Measurements from ENCODE around the gene PSMD2.

Gene PSMD2

DNA sequence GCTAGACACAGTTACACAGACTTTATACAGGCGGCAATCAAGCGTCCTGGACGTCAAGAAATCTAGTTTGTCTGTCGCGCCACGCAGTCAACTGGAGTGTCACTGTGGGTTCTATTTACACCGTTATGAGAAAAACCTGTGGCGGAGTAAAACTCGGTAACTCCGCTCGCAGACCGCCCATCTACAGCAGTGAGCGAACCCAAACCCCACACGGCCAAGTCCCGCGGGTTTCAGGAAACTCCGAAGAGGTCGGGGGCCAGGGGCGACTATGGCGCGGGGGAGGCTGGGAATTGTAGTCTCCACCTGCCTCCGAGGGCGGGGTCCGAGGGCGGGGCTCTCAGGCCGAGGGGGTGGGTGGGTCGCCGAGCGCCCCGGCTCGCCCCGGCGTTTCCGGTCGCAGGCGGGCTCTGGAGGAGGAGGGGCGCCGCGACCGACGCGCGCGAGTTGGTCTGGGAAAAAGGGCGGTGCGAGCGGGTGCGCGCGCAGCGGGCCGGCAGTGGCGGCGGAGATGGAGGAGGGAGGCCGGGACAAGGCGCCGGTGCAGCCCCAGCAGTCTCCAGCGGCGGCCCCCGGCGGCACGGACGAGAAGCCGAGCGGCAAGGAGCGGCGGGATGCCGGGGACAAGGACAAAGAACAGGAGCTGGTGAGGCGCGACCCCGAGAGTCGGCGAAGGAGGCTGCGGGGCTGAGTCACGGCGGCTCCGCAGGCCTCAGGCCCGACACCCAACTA, at the start of gene PSMD2:
Gene PSMD2, plus strand, starts transcription at position 483 of the 729 bp plus-strand sequence. Its CDS starts 26 bp downstream, at position 509.
- H3K27ac ChIP-seq (ENCODE audit: low read length): peak within 1 kb of the TSS; percentile 85

DNA sequence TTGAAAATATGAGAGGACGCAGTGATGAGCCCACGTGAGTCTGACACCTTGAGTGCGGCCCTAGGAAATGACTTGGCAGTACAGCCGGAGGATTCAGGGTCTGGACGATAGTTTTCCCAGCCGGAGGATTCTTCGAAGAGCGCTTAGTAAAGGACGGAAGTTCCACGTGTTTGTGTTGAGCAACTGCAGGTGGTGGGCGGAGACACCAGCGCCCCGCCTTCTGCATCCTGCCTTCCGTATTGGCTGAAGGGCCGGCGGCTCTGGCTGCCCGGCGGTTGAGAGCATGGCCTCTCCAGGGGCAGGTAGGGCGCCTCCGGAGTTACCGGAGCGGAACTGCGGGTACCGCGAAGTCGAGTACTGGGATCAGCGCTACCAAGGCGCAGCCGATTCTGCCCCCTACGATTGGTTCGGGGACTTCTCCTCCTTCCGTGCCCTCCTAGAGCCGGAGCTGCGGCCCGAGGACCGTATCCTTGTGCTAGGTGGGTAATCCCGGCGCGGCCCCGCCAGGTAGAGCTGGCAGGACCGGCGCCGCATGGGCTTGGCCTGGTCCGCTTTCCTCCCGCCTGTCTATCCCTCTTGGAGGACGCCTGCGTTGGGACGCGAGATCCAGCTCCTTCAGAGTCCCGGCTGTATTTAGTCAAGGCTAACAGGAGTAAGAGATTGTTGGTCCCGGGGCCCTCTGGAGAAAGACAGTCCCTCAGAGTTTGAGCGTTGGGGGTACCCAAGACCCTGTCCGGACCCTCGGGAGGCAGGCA, 49.5 kb upstream of the PSMD2 start, which contains the start of gene EEF1AKMT4:
Gene EEF1AKMT4, plus strand, starts transcription at position 261 of the 755 bp plus-strand sequence. Its CDS starts 23 bp downstream, at position 284.
- Histone ChIP-seq H3K4me3 (ENCODE audit: low read depth in 1 of 2, low read length in 2 of 2) (peak within 1 kb of the TSS; percentile 98 to 100), H3K9me3 (ENCODE audit: control insufficient read depth in 1 of 2, low read length in 2 of 2) (no peaks in the 10 kb centered on the region), H3K4me1 (ENCODE audit: control insufficient read depth in 1 of 2, insufficient read depth in 2 of 2, low read length in 2 of 2) (peaks cover 0 to 10% of the 10 kb centered on the region in 2 donors), H3K27ac (ENCODE audit: low read length) (peak within 1 kb of the TSS; percentile 95), H3K36me3 (ENCODE audit: control insufficient read depth in 1 of 2, insufficient read depth in 2 of 2, low read length in 2 of 2) (peaks cover 10 to 12% of the 10 kb centered on the region in 2 donors), H3K27me3 (ENCODE audit: low read depth, low read length) (no peaks in the 10 kb centered on the region)

More for the DNA sequence above, at the start of gene PSMD2:
- peak within 1 kb of the TSS; percentile 79 to 97 for H3K4me3 ChIP-seq (ENCODE audit: low read depth in 1 of 2, low read length in 2 of 2)
- peaks cover 0 to 14% of the 10 kb centered on the region in 2 donors for H3K4me1 ChIP-seq (ENCODE audit: control insufficient read depth in 1 of 2, insufficient read depth in 2 of 2, low read length in 2 of 2)
- peaks cover 36 to 45% of the 10 kb centered on the region in 2 donors for H3K36me3 ChIP-seq (ENCODE audit: control insufficient read depth in 1 of 2, insufficient read depth in 2 of 2, low read length in 2 of 2)
- H3K9me3 ChIP-seq (ENCODE audit: control insufficient read depth in 1 of 2, low read length in 2 of 2): no peaks in the 10 kb centered on the region
- H3K27me3 ChIP-seq (ENCODE audit: low read depth, low read length): no peaks in the 10 kb centered on the region

DNA sequence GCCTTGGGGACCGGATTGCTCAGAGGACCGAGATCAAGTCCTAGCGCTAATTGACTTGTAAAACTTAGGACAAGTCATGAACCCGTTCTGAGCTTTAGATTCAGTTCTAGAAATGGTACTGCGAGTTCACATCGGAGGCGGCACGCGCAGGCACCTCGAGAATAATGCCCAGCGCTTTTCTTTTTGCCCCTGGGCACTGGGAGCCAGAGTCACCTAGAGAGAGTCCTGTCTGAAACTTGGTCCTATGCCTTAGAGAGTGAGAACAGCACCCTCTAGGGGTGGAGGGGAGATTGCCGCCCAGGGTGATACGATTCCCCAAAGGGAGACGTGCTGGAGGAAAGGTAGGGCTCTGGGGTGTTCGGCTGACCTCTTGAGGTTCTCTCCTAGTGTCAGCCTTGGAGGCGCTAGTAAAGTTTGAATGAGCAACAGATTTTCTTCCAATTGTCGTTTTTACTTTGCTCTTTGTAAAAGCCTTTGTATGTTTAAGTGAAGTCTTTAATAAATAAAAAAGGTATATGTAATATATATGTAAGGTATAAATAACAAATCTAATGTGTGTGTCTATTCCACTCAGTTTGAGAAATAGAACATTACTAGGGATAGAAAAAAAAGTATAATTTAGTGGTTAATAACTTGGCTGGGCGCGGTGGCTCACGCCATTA, 48.7 kb upstream of the PSMD2 start:
- Histone ChIP-seq H3K27me3 (ENCODE audit: low read depth, low read length) (no peaks in the 10 kb centered on the region), H3K4me1 (ENCODE audit: control insufficient read depth in 1 of 2, insufficient read depth in 2 of 2, low read length in 2 of 2) (peaks cover 0 to 10% of the 10 kb centered on the region in 2 donors), H3K36me3 (ENCODE audit: control insufficient read depth in 1 of 2, insufficient read depth in 2 of 2, low read length in 2 of 2) (peaks cover 2 to 5% of the 10 kb centered on the region in 2 donors), H3K27ac (ENCODE audit: low read length) (peak overlapping the region; percentile 69), H3K4me3 (ENCODE audit: low read depth in 1 of 2, low read length in 2 of 2) (peak overlapping the region; percentile 98 to 100), H3K9me3 (ENCODE audit: control insufficient read depth in 1 of 2, low read length in 2 of 2) (no peaks in the 10 kb centered on the region)

DNA sequence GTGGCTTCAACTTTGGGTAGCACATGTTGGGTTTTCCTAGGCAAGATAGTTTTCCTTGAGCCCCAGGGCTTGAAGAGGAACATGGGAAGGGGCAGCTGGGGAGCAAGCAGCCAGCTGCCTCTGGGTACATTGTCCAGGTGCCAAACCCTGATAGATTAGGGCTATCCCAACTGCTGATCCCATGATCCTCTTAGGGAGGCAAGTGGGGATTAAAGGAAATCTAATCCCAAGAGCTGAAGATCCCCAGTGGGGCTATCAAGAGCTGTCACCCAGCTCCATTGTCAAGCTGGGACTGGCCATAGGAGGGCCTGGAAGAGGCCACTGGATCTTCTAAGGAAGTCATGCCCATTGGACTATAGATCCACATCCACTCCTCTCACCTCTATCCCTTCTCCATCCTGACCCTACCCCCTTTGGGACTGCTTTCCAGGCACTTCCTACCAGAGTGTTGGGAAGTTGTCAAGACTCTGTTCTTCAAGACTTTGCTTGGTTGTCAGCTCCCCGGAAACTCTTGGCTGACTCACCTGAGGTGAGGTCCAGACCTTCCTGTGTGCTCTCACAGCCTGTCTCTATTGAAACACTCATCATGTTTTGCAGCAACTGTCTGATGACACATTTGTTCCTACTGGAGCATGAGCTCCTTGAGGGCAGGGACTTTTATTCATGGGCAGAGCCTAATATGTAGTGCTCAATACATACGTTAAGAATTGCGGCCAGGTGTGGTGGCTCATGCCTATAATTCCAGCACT, 43.6 kb upstream of the PSMD2 start:
- Histone ChIP-seq H3K9me3 (ENCODE audit: control insufficient read depth in 1 of 2, low read length in 2 of 2) (no peaks in the 10 kb centered on the region), H3K27ac (ENCODE audit: low read length) (no peak overlapping the region), H3K27me3 (ENCODE audit: low read depth, low read length) (peaks cover 17% of the 10 kb centered on the region), H3K4me3 (ENCODE audit: low read depth in 1 of 2, low read length in 2 of 2) (no peak overlapping the region), H3K4me1 (ENCODE audit: control insufficient read depth in 1 of 2, insufficient read depth in 2 of 2, low read length in 2 of 2) (peaks cover 2 to 10% of the 10 kb centered on the region in 2 donors), H3K36me3 (ENCODE audit: control insufficient read depth in 1 of 2, insufficient read depth in 2 of 2, low read length in 2 of 2) (peaks cover 0 to 8% of the 10 kb centered on the region in 2 donors)

DNA sequence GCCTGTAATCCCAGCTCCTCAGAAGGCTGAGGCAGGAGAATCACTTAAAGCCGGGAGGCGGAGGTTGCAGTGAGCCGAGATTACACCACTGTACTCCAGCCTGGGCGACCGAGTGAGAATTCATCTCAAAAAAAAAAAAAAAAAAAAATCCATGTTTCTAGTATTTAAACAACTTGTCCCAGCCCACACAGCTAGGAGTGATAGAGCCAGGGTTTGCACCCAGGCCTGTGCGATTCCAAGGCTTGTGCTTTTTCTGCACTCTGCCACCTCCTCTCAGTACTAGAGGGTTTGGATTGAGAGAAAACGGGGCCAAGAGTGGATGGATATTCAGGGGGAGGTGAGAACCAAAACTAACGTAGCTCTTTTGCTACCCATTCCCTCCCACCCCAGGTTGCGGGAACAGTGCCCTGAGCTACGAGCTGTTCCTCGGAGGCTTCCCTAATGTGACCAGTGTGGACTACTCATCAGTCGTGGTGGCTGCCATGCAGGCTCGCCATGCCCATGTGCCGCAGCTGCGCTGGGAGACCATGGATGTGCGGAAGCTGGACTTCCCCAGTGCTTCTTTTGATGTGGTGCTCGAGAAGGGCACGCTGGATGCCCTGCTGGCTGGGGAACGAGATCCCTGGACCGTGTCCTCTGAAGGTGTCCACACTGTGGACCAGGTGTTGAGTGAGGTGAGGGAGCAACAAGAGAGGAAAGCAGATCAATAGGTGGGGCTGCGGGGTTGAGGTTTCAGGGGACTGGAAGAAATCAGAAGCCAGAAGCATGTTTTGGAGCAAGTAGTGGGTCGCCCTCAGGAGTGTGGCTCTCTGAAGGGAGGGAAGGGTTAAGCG, 41.7 kb upstream of the PSMD2 start:
- Histone ChIP-seq H3K4me1 (ENCODE audit: control insufficient read depth in 1 of 2, insufficient read depth in 2 of 2, low read length in 2 of 2) (peaks cover 8 to 26% of the 10 kb centered on the region in 2 donors), H3K36me3 (ENCODE audit: control insufficient read depth in 1 of 2, insufficient read depth in 2 of 2, low read length in 2 of 2) (peaks cover 0 to 8% of the 10 kb centered on the region in 2 donors), H3K9me3 (ENCODE audit: control insufficient read depth in 1 of 2, low read length in 2 of 2) (no peaks in the 10 kb centered on the region), H3K27me3 (ENCODE audit: low read depth, low read length) (peaks cover 23% of the 10 kb centered on the region), H3K27ac (ENCODE audit: low read length) (no peak overlapping the region), H3K4me3 (ENCODE audit: low read depth in 1 of 2, low read length in 2 of 2) (no peak overlapping the region)

DNA sequence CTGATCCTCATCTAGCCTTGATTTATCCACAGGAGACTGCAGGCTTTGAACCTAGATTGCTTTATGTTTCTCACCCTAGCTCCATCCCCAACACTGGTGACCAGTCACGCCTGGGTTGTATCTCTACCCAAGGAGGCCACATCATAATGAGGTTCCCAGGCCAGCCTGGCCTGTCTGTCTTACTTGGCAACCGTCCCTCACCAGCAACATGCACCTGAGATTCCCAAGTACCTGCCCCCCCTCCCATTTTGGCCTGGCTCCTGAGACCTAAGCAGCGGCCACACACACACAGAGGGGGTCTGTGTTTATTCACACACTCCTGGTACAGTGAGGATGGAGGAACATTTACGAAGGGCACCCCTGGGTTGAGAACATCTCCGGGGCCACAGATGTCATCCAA, 40.1 kb upstream of the PSMD2 start:
- peaks cover 8 to 31% of the 10 kb centered on the region in 2 donors for H3K4me1 ChIP-seq (ENCODE audit: control insufficient read depth in 1 of 2, insufficient read depth in 2 of 2, low read length in 2 of 2)
- H3K27me3 ChIP-seq (ENCODE audit: low read depth, low read length): peaks cover 30% of the 10 kb centered on the region
- H3K36me3 ChIP-seq (ENCODE audit: control insufficient read depth in 1 of 2, insufficient read depth in 2 of 2, low read length in 2 of 2): peaks cover 0 to 8% of the 10 kb centered on the region in 2 donors
- H3K9me3 ChIP-seq (ENCODE audit: control insufficient read depth in 1 of 2, low read length in 2 of 2): no peaks in the 10 kb centered on the region
- no peak overlapping the region for H3K4me3 ChIP-seq (ENCODE audit: low read depth in 1 of 2, low read length in 2 of 2)
- no peak overlapping the region for H3K27ac ChIP-seq (ENCODE audit: low read length)

DNA sequence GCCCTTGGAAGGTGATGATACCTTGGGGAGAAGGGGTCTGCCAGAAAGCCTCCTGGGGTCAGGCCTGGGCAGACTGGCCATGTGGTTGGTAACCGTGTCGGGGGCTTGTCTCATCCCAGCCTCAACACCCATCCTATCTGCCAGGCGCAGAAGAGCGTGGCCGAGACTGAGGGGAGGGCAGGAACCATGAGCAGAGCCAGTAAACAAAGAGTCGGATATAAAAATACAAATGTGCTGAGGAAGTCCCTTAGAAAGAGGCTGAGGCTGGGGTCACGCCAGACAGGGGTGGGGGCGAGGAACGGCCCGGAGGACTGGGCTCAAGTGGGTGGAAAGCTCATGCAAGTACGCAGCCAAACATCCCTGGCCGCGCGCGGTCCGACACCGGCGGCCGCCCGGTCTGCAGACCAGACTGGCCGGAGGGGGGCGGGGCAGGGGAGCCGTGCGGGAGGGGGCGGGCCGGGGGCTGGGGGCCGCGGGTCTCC, 39.6 kb upstream of the PSMD2 start:
- Histone ChIP-seq H3K36me3 (ENCODE audit: control insufficient read depth in 1 of 2, insufficient read depth in 2 of 2, low read length in 2 of 2) (peaks cover 0 to 8% of the 10 kb centered on the region in 2 donors), H3K4me3 (ENCODE audit: low read depth in 1 of 2, low read length in 2 of 2) (no peak overlapping the region), H3K27ac (ENCODE audit: low read length) (no peak overlapping the region), H3K4me1 (ENCODE audit: control insufficient read depth in 1 of 2, insufficient read depth in 2 of 2, low read length in 2 of 2) (peaks cover 8 to 31% of the 10 kb centered on the region in 2 donors), H3K27me3 (ENCODE audit: low read depth, low read length) (peaks cover 30% of the 10 kb centered on the region), H3K9me3 (ENCODE audit: control insufficient read depth in 1 of 2, low read length in 2 of 2) (no peaks in the 10 kb centered on the region)

DNA sequence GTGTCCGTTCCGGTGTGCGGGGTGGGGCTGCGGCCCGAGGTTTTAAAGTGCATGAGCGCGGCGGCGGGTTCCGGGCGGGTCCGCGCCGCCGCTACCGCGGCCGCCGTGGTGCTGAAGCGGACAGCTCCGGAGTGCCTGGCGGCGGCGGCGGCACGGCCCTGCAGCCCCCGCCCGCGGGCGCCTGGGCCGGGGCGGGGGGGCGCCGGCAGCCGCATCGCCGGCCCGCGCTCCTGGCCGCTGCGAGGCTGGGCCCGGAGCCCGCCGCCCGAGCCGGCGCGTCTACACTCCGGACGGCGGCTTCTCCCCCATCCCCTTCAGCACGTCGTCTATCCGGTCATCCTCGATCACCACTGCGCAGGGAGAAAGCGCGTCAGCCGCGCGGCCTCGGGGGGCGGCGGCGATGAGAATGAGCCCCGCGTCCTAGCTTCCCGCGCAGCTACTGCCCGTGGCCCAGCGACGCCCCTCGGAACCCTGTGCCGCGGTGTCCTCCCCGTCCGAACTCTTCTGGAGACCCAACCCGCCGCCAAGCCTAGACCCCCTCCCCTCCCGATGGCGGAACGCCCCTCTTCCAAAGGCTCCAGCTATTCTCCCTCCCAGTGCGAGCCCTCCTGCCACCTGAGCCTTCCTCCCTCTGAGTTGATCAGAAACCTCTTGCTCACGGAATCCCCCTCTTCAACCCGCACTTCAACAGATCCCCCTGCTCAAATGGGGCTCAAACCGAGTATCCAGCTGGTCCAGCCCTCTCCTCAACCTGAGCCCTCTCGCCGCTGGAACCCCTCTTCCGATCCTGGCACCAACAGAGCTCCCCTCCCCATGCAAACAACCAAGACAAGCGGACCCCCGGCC, 38.9 kb upstream of the PSMD2 start:
- Histone ChIP-seq H3K4me3 (ENCODE audit: low read depth in 1 of 2, low read length in 2 of 2) (peak overlapping the region in 1 of 2 donors; percentile 59), H3K4me1 (ENCODE audit: control insufficient read depth in 1 of 2, insufficient read depth in 2 of 2, low read length in 2 of 2) (peaks cover 8 to 31% of the 10 kb centered on the region in 2 donors), H3K36me3 (ENCODE audit: control insufficient read depth in 1 of 2, insufficient read depth in 2 of 2, low read length in 2 of 2) (peaks cover 0 to 8% of the 10 kb centered on the region in 2 donors), H3K27me3 (ENCODE audit: low read depth, low read length) (peaks cover 30% of the 10 kb centered on the region), H3K9me3 (ENCODE audit: control insufficient read depth in 1 of 2, low read length in 2 of 2) (no peaks in the 10 kb centered on the region), H3K27ac (ENCODE audit: low read length) (no peak overlapping the region)

DNA sequence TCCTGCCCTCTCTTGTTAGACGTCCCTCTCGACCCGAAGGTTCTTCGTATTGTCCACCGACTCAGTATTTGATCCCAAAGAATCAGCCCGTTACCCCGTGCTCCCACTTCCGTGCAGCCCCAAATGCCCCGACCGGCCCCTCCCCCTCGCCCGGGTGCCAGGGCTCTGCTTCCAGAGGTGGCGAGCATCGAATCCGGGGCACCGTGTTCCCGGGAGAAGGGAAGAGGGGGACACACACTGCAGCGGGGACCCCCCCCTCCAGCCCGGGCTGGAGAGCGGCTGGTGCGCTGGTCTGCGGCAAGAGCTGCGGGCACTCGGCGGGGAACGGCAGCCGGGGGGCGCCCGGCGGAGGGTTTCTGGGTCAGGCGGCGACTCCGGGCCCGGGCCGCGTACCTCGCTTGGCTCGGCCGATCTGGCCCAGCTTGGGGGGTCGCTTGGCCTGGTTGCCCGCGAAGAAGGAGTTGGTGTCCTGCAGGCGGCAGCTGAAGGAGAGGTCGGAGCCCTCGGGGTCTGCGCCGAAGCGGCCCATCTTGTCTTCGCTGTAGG, 38.2 kb upstream of the PSMD2 start:
- peak overlapping the region in 1 of 2 donors; percentile 59 for H3K4me3 ChIP-seq (ENCODE audit: low read depth in 1 of 2, low read length in 2 of 2)
- H3K36me3 ChIP-seq (ENCODE audit: control insufficient read depth in 1 of 2, insufficient read depth in 2 of 2, low read length in 2 of 2): peaks cover 0 to 8% of the 10 kb centered on the region in 2 donors
- no peaks in the 10 kb centered on the region for H3K9me3 ChIP-seq (ENCODE audit: control insufficient read depth in 1 of 2, low read length in 2 of 2)
- H3K27me3 ChIP-seq (ENCODE audit: low read depth, low read length): peaks cover 30% of the 10 kb centered on the region
- H3K4me1 ChIP-seq (ENCODE audit: control insufficient read depth in 1 of 2, insufficient read depth in 2 of 2, low read length in 2 of 2): peaks cover 8 to 31% of the 10 kb centered on the region in 2 donors
- H3K27ac ChIP-seq (ENCODE audit: low read length): no peak overlapping the region

Data from muscle layer of duodenum (tissue), 2 donors.